H9 (cell line): ENCODE data around the gene DISC1. TPM values are rescaled to one million over a fixed set of nuclear protein-coding genes. Genes with fewer than 3 reads are reported as not detected.

Experiments used
- DNase-seq: peaks from one replicate; pipeline ENCODE4 v3.0.0-alpha.2; 2017
- H2AFZ ChIP-seq: one replicate; pipeline ENCODE4 v1.6.1; 2013; ENCODE audit warnings: mild to moderate bottlenecking, low read length, control low read depth, moderate library complexity
- H2AK5ac ChIP-seq: 2 replicates; pipeline ENCODE4 v1.6.1; 2013; ENCODE audit warnings: low read length, control low read depth, mixed read lengths; ENCODE audit not compliant: insufficient read length
- H2BK120ac ChIP-seq: one replicate; pipeline ENCODE4 v1.6.1; 2013; ENCODE audit warnings: low read depth, mild to moderate bottlenecking, low read length, control low read depth, inconsistent platforms; ENCODE audit not compliant: poor library complexity, severe bottlenecking
- H2BK12ac ChIP-seq: 2 replicates; pipeline ENCODE4 v1.6.1; 2013; ENCODE audit warnings: low read length, control low read depth, mixed read lengths, low read depth; ENCODE audit not compliant: insufficient read length
- H2BK15ac ChIP-seq: 2 replicates; pipeline ENCODE4 v1.6.1; 2013; ENCODE audit warnings: low read depth, low read length, control low read depth
- H2BK20ac ChIP-seq: one replicate; pipeline ENCODE4 v1.6.1; 2013; ENCODE audit warnings: low read depth, mild to moderate bottlenecking, low read length, control low read depth, inconsistent platforms; ENCODE audit not compliant: poor library complexity, severe bottlenecking
- H2BK5ac ChIP-seq: 2 replicates; pipeline ENCODE4 v1.6.1; 2013; ENCODE audit warnings: low read length, control low read depth, mixed read lengths; ENCODE audit not compliant: insufficient read length
- H3K14ac ChIP-seq: 2 replicates; pipeline ENCODE4 v1.6.1; 2013; ENCODE audit warnings: low read length, control low read depth; ENCODE audit not compliant: insufficient read depth
- H3K18ac ChIP-seq: 2 replicates; pipeline ENCODE4 v1.6.1; 2013; ENCODE audit warnings: low read depth, mild to moderate bottlenecking, mixed read lengths, low read length, control low read depth; ENCODE audit not compliant: insufficient read length
- H3K23ac ChIP-seq: 2 replicates; pipeline ENCODE4 v1.6.1; 2013; ENCODE audit warnings: low read length, control low read depth, mixed read lengths, low read depth; ENCODE audit not compliant: insufficient read length
- H3K23me2 ChIP-seq: 2 replicates; pipeline ENCODE4 v1.6.1; 2013; ENCODE audit warnings: low read depth, mild to moderate bottlenecking, mixed read lengths, low read length, control low read depth; ENCODE audit not compliant: insufficient read length, poor library complexity, severe bottlenecking
- H3K27ac ChIP-seq: 2 replicates; pipeline ENCODE4 v1.5.1; 2013; ENCODE audit warnings: low read length, control low read depth, mixed read lengths, low read depth; ENCODE audit not compliant: insufficient read length
- H3K27me3 ChIP-seq: 2 replicates; pipeline ENCODE4 v1.6.1; 2013; ENCODE audit warnings: low read length, control low read depth, inconsistent platforms; ENCODE audit not compliant: insufficient read depth
- H3K4ac ChIP-seq: 2 replicates; pipeline ENCODE4 v1.6.1; 2013; ENCODE audit warnings: low read depth, mild to moderate bottlenecking, control low read depth, inconsistent platforms, low read length, moderate library complexity
- H3K4me1 ChIP-seq: 2 replicates; pipeline ENCODE4 v1.6.1; 2013; ENCODE audit warnings: low read length, control low read depth, inconsistent platforms; ENCODE audit not compliant: insufficient read depth
- H3K4me2 ChIP-seq: 2 replicates; pipeline ENCODE4 v1.6.1; 2013; ENCODE audit warnings: low read length, control low read depth, mixed read lengths; ENCODE audit not compliant: insufficient read length, insufficient read depth
- H3K56ac ChIP-seq: 2 replicates; pipeline ENCODE4 v1.6.1; 2013; ENCODE audit warnings: low read depth, mild to moderate bottlenecking, mixed read lengths, low read length, control low read depth; ENCODE audit not compliant: insufficient read length
- H3K79me1 ChIP-seq: 2 replicates; pipeline ENCODE4 v1.6.1; 2013; ENCODE audit warnings: low read depth, mild to moderate bottlenecking, moderate library complexity, low read length, control low read depth, inconsistent platforms; ENCODE audit not compliant: insufficient read depth, poor library complexity, severe bottlenecking
- H3K79me2 ChIP-seq: 2 replicates; pipeline ENCODE4 v1.6.1; 2013; ENCODE audit warnings: low read length, control low read depth, inconsistent platforms; ENCODE audit not compliant: insufficient read depth
- H3K9ac ChIP-seq: 2 replicates; pipeline ENCODE4 v1.6.1; 2013; ENCODE audit warnings: low read length, control low read depth, mixed read lengths; ENCODE audit not compliant: insufficient read length; ENCODE audit errors: extremely low read depth
- H3K9me3 ChIP-seq: one replicate; pipeline ENCODE4 v1.6.1; 2013; ENCODE audit warnings: low read depth, low read length, inconsistent platforms; ENCODE audit not compliant: control insufficient read depth
- H3T11ph ChIP-seq: one replicate; pipeline ENCODE4 v1.6.1; 2013; ENCODE audit warnings: mild to moderate bottlenecking, low read length, control low read depth, inconsistent platforms
- H4K20me1 ChIP-seq: one replicate; pipeline ENCODE4 v1.6.1; 2013; ENCODE audit not compliant: control insufficient read depth, insufficient read length, insufficient read depth
- H4K5ac ChIP-seq: 2 replicates; pipeline ENCODE4 v1.6.1; 2013; ENCODE audit warnings: low read depth, mild to moderate bottlenecking, mixed read lengths, low read length, control low read depth; ENCODE audit not compliant: insufficient read length
- H4K8ac ChIP-seq: replicated peaks from 2 replicates; pipeline ENCODE4 v1.6.1; 2013; ENCODE audit warnings: low read length, control low read depth, mixed read lengths, low read depth; ENCODE audit not compliant: insufficient read length
- H4K91ac ChIP-seq: 2 replicates; pipeline ENCODE4 v1.6.1; 2013; ENCODE audit warnings: low read depth, mild to moderate bottlenecking, moderate library complexity, mixed read lengths, low read length, control low read depth; ENCODE audit not compliant: insufficient read length
- H3K27ac Mint-ChIP-seq, 3 experiments: 2 replicates in 2 of 3; 3 replicates in 1 of 3; pipeline ENCODE4 v1.8.0; 2020 to 2021; ENCODE audit warnings: mixed read lengths in 3 of 3, mild to moderate bottlenecking in 1 of 3, moderate library complexity in 1 of 3
- H3K27me3 Mint-ChIP-seq: 2 replicates; pipeline ENCODE4 v1.8.0; 2021; ENCODE audit warnings: low read depth, mild to moderate bottlenecking, moderate library complexity, mixed read lengths
- H3K36me3 Mint-ChIP-seq, 3 experiments: 2 replicates in 2 of 3; 3 replicates in 1 of 3; pipeline ENCODE4 v1.8.0; 2020 to 2021; ENCODE audit warnings: low read depth in 3 of 3, mixed read lengths in 3 of 3; ENCODE audit not compliant: insufficient read depth in 1 of 3
- H3K4me1 Mint-ChIP-seq, 2 experiments: 2 replicates each; pipeline ENCODE4 v1.8.0; 2020; ENCODE audit warnings: mixed read lengths in 2 of 2
- H3K4me3 Mint-ChIP-seq, 2 experiments: 2 replicates in 1 of 2; 3 replicates in 1 of 2; pipeline ENCODE4 v1.8.0; 2020 to 2021; ENCODE audit warnings: mild to moderate bottlenecking in 2 of 2, mixed read lengths in 2 of 2, moderate library complexity in 1 of 2
- H3K9me3 Mint-ChIP-seq, 2 experiments: 2 replicates in 1 of 2; 3 replicates in 1 of 2; pipeline ENCODE4 v1.8.0; 2020; ENCODE audit warnings: mild to moderate bottlenecking in 2 of 2, mixed read lengths in 2 of 2, moderate library complexity in 1 of 2
- WGBS: extraction: QIAGEN DNeasy Blood & Tissue Kit; methylation state at CpG from one replicate; pipeline ENCODE4 v1.1.7; 2013; ENCODE audit warnings: missing lambda C conversion rate, low lambda C conversion rate, mixed read lengths; ENCODE audit not compliant: insufficient read length; ENCODE audit errors: extremely low coverage; 5-methylcytosine and 5-hydroxymethylcytosine counted together
- total RNA-seq: library from RNA; stranded (reverse); gene quantifications from 2 replicates; pipeline ENCODE4 v1.2.1, GENCODE V29; 2021
- TF ChIP-seq, protein P1 (sequence below): fragments of 200-600 bp; sonication (generic); conservative IDR thresholded peaks from 3 replicates; pipeline ENCODE4 v1.8.0; 2021; ENCODE audit warnings: antibody characterized with exemption, mild to moderate bottlenecking

The DISC1 gene
- total RNA-seq, 1 experiment from 2014 or later, result 2.5 TPM

DNA sequence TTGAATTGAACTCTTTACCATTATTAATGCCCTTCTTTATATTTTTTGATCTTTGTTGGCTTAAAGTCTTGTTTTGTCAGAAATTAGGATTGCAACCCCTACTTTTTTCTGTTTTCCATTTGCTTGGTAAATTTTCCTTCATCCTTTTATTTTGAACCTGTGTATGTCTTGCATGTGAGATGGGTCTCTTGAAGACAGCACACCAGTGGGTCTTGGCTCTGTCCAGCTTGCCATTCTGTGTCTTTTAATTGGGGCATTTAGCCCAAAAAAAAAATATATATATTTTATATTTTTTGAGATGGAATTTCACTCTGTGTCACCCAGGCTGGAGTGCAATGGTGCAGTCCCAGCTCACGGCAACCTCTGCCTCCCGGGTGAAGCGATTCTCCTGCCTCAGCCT, 33.6 kb downstream of the DISC1 start:
- no peak overlapping the region for H2BK120ac ChIP-seq
- no peak overlapping the region for H3K27ac Mint-ChIP-seq
- no peak overlapping the region for H3K4me3 Mint-ChIP-seq

More for the DNA sequence above, 33.6 kb downstream of the DISC1 start:
- H2BK20ac ChIP-seq, result no peak overlapping the region
- no peak overlapping the region for H3K14ac ChIP-seq
- H3K36me3 Mint-ChIP-seq, result no peaks in the 10 kb centered on the region
- no peak overlapping the region for H2AFZ ChIP-seq
- H3K27me3 Mint-ChIP-seq, result peaks cover 13% of the 10 kb centered on the region
- H4K20me1 ChIP-seq, result no peaks in the 10 kb centered on the region
- no peak overlapping the region for H4K5ac ChIP-seq
- no peaks in the 10 kb centered on the region for H3K23me2 ChIP-seq
- no peaks in the 10 kb centered on the region for H3K9me3 ChIP-seq
- no peak overlapping the region for H4K8ac ChIP-seq
- H3K9ac ChIP-seq, result no peak overlapping the region
- H3K4me1 Mint-ChIP-seq, result peaks cover 3 to 4% of the 10 kb centered on the region in 2 experiments; a peak in 3 of 4 replicates
- H3K27ac ChIP-seq, result no peak overlapping the region
- no peak overlapping the region for H2BK12ac ChIP-seq
- DNase-seq, result no peak
- no peak overlapping the region for H3K23ac ChIP-seq
- H3K4me1 ChIP-seq, result no peaks in the 10 kb centered on the region; the same call in 1 of the 2 replicates
- no peak overlapping the region for H4K91ac ChIP-seq
- H3K56ac ChIP-seq, result no peak overlapping the region
- H3K27me3 ChIP-seq, result no peaks in the 10 kb centered on the region
- no peak overlapping the region for H3K4me2 ChIP-seq
- H2AK5ac ChIP-seq, result no peak overlapping the region
- no CpG with 5 or more reads among the region's 3 CpGs for WGBS
- H2BK5ac ChIP-seq, result no peak overlapping the region
- no peak overlapping the region for H3K4ac ChIP-seq
- H3K18ac ChIP-seq, result no peak overlapping the region
- no peak overlapping the region for H3T11ph ChIP-seq
- H2BK15ac ChIP-seq, result no peak overlapping the region
- TF ChIP-seq, protein P1, sequence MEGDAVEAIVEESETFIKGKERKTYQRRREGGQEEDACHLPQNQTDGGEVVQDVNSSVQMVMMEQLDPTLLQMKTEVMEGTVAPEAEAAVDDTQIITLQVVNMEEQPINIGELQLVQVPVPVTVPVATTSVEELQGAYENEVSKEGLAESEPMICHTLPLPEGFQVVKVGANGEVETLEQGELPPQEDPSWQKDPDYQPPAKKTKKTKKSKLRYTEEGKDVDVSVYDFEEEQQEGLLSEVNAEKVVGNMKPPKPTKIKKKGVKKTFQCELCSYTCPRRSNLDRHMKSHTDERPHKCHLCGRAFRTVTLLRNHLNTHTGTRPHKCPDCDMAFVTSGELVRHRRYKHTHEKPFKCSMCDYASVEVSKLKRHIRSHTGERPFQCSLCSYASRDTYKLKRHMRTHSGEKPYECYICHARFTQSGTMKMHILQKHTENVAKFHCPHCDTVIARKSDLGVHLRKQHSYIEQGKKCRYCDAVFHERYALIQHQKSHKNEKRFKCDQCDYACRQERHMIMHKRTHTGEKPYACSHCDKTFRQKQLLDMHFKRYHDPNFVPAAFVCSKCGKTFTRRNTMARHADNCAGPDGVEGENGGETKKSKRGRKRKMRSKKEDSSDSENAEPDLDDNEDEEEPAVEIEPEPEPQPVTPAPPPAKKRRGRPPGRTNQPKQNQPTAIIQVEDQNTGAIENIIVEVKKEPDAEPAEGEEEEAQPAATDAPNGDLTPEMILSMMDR, result no peak
- H3K79me2 ChIP-seq, result no peaks in the 10 kb centered on the region
- H3K9me3 Mint-ChIP-seq, result peaks cover 9 to 15% of the 10 kb centered on the region in 2 experiments; a peak in 4 of 5 replicates
- H3K79me1 ChIP-seq, result no peaks in the 10 kb centered on the region
